Nephron (organoid): Measurements from ENCODE around the gene TXNDC11.
A peak's percentile ranks its signal among the peaks of the same experiment; 100 is the strongest.

ENCODE experiments used
- H3K27ac Mint-ChIP-seq, 3 experiments: 2 replicates each; pipeline ENCODE4 v1.8.0; 2020; ENCODE audit warnings: mixed read lengths in 3 of 3, mild to moderate bottlenecking in 2 of 3, moderate library complexity in 1 of 3
- H3K27me3 Mint-ChIP-seq: 2 replicates; pipeline ENCODE4 v1.8.0; 2021; ENCODE audit warnings: low read depth, mild to moderate bottlenecking, moderate library complexity, mixed read lengths
- H3K36me3 Mint-ChIP-seq: 2 replicates; pipeline ENCODE4 v1.8.0; 2020; ENCODE audit warnings: low read depth, mixed read lengths
- H3K4me1 Mint-ChIP-seq: 2 replicates; pipeline ENCODE4 v1.8.0; 2020; ENCODE audit warnings: mixed read lengths
- H3K4me3 Mint-ChIP-seq, 3 experiments: 2 replicates each; pipeline ENCODE4 v1.8.0; 2020; ENCODE audit warnings: mild to moderate bottlenecking in 3 of 3, mixed read lengths in 3 of 3, moderate library complexity in 2 of 3
- H3K9me3 Mint-ChIP-seq: 2 replicates; pipeline ENCODE4 v1.8.0; 2020; ENCODE audit warnings: mixed read lengths
- CTCF ChIP-seq, 3 experiments: fragments of 200-600 bp; sonication (generic); IDR thresholded peaks; one replicate each; pipeline ENCODE4 v1.5.0; 2021; ENCODE audit warnings: antibody characterized with exemption in 3 of 3; ENCODE audit not compliant: unreplicated experiment in 3 of 3

Gene TXNDC11

GRCh38 chr16:11684231-11685025, 58.2 kb downstream of the TXNDC11 start:
- H3K36me3 Mint-ChIP-seq: peaks cover 65% of the 10 kb centered on the region
- TF ChIP-seq CTCF (IDR thresholded peaks at IDR 0.05; ENCODE audit: unreplicated experiment in 3 of 3): no peak

GRCh38 chr16:11683145-11683544, 59.5 kb downstream of the TXNDC11 start:
- Mint-ChIP-seq H3K27ac (peak overlapping the region; percentile 35 to 74 (median 40)), H3K9me3 (no peaks in the 10 kb centered on the region), H3K27me3 (no peaks in the 10 kb centered on the region), H3K4me3 (no peak overlapping the region), H3K4me1 (peaks cover 75% of the 10 kb centered on the region), H3K36me3 (peaks cover 69% of the 10 kb centered on the region)
- no peak for TF ChIP-seq CTCF (IDR thresholded peaks at IDR 0.05; ENCODE audit: unreplicated experiment in 3 of 3)

More at GRCh38 chr16:11684231-11685025, 58.2 kb downstream of the TXNDC11 start:
- Mint-ChIP-seq H3K4me3 (no peak overlapping the region), H3K27ac (no peak overlapping the region), H3K9me3 (no peaks in the 10 kb centered on the region), H3K27me3 (no peaks in the 10 kb centered on the region), H3K4me1 (peaks cover 75% of the 10 kb centered on the region)

GRCh38 chr16:11682655-11683096, 60.0 kb downstream of the TXNDC11 start:
- peak overlapping the region in 1 of 3 experiments; percentile 2 for H3K4me3 Mint-ChIP-seq

GRCh38 chr16:11681976-11682654, 60.5 kb downstream of the TXNDC11 start:
- no peaks in the 10 kb centered on the region for H3K9me3 Mint-ChIP-seq
- peak overlapping the region; percentile 10 to 74 (median 40) for H3K27ac Mint-ChIP-seq
- TF ChIP-seq CTCF (IDR thresholded peaks at IDR 0.05; ENCODE audit: unreplicated experiment in 3 of 3): no peak

More at GRCh38 chr16:11682655-11683096, 60.0 kb downstream of the TXNDC11 start:
- no peak for TF ChIP-seq CTCF (IDR thresholded peaks at IDR 0.05; ENCODE audit: unreplicated experiment in 3 of 3)
- H3K27me3 Mint-ChIP-seq: no peaks in the 10 kb centered on the region
- peak overlapping the region; percentile 10 to 74 (median 40) for H3K27ac Mint-ChIP-seq
- H3K9me3 Mint-ChIP-seq: no peaks in the 10 kb centered on the region
- peaks cover 73% of the 10 kb centered on the region for H3K4me1 Mint-ChIP-seq
- H3K36me3 Mint-ChIP-seq: peaks cover 69% of the 10 kb centered on the region

GRCh38 chr16:11681556-11681955, 61.1 kb downstream of the TXNDC11 start:
- Mint-ChIP-seq H3K4me3 (no peak overlapping the region), H3K27me3 (no peaks in the 10 kb centered on the region), H3K27ac (peak overlapping the region in 1 of 3 experiments; percentile 10), H3K4me1 (peaks cover 76% of the 10 kb centered on the region), H3K9me3 (no peaks in the 10 kb centered on the region), H3K36me3 (peaks cover 69% of the 10 kb centered on the region)
- TF ChIP-seq CTCF (IDR thresholded peaks at IDR 0.05; ENCODE audit: unreplicated experiment in 3 of 3): no peak

More at GRCh38 chr16:11681976-11682654, 60.5 kb downstream of the TXNDC11 start:
- peaks cover 69% of the 10 kb centered on the region for H3K36me3 Mint-ChIP-seq
- H3K4me3 Mint-ChIP-seq: peak overlapping the region in 1 of 3 experiments; percentile 2
- H3K4me1 Mint-ChIP-seq: peaks cover 76% of the 10 kb centered on the region
- no peaks in the 10 kb centered on the region for H3K27me3 Mint-ChIP-seq
